Measurements from ENCODE around the gene ZNF644.
"Not testable (repeated sequence)": the region's sequence is repeated elsewhere in the genome, so short reads cannot be mapped to it uniquely, and the experiment has no call there.

The ZNF644 gene

GRCh38 chr1:90986953-90987352 lies 34.9 kb downstream of the ZNF644 start:
- no peak for DNase-seq (ENCODE audit: low read depth in 2 of 2)

- no peak for DNase-seq (ENCODE audit: low read depth in 2 of 2)
These were observed 44.3 kb downstream of the ZNF644 start for GRCh38 chr1:90977522-90977921.

GRCh38 chr1:90973897-90974798 lies 47.7 kb downstream of the ZNF644 start:
- DNase-seq (ENCODE audit: low read depth in 2 of 2) = no peak

- no peak for DNase-seq (ENCODE audit: low read depth in 2 of 2)
These were observed 51.6 kb downstream of the ZNF644 start for GRCh38 chr1:90970208-90970607.

- no peak for DNase-seq (ENCODE audit: low read depth in 2 of 2)
These were observed 52.6 kb downstream of the ZNF644 start for GRCh38 chr1:90969241-90969640.

- no peak for DNase-seq (ENCODE audit: low read depth in 2 of 2)
These were observed 57.3 kb downstream of the ZNF644 start for GRCh38 chr1:90964444-90965035.

- no peak for DNase-seq (ENCODE audit: low read depth in 2 of 2)
These were observed 58.2 kb downstream of the ZNF644 start for GRCh38 chr1:90963651-90964050.

- no peak for DNase-seq (ENCODE audit: low read depth in 2 of 2)
These were observed 58.6 kb downstream of the ZNF644 start for GRCh38 chr1:90963236-90963635.

GRCh38 chr1:90959352-90960206 lies 62.3 kb downstream of the ZNF644 start:
- no peak for DNase-seq (ENCODE audit: low read depth in 2 of 2)

- no peak for DNase-seq (ENCODE audit: low read depth in 2 of 2)
These were observed 64.3 kb downstream of the ZNF644 start for GRCh38 chr1:90957497-90957896.

- no peak for DNase-seq (ENCODE audit: low read depth in 2 of 2)
These were observed 66.1 kb downstream of the ZNF644 start for GRCh38 chr1:90955769-90956168.

GRCh38 chr1:90952906-90953305 lies 68.9 kb downstream of the ZNF644 start:
- DNase-seq (ENCODE audit: low read depth in 2 of 2) = no peak

- no peak for DNase-seq (ENCODE audit: low read depth in 2 of 2)
These were observed 70.8 kb downstream of the ZNF644 start for GRCh38 chr1:90951009-90951408.

- DNase-seq (ENCODE audit: low read depth in 2 of 2) = no peak
These were observed 73.5 kb downstream of the ZNF644 start for GRCh38 chr1:90948301-90948700.

GRCh38 chr1:90946630-90947029 lies 75.2 kb downstream of the ZNF644 start:
- no peak for DNase-seq (ENCODE audit: low read depth in 2 of 2)

GRCh38 chr1:90945287-90945686 lies 76.5 kb downstream of the ZNF644 start:
- DNase-seq (ENCODE audit: low read depth in 2 of 2) = no peak

GRCh38 chr1:90943966-90944365 lies 77.9 kb downstream of the ZNF644 start:
- DNase-seq (ENCODE audit: low read depth in 2 of 2) = no peak

- no peak for DNase-seq (ENCODE audit: low read depth in 2 of 2)
These were observed 81.1 kb downstream of the ZNF644 start for GRCh38 chr1:90940746-90941145.

GRCh38 chr1:90936731-90937130 lies 85.1 kb downstream of the ZNF644 start:
- DNase-seq (ENCODE audit: low read depth in 2 of 2) = no peak

GRCh38 chr1:90936061-90936460 lies 85.8 kb downstream of the ZNF644 start:
- DNase-seq (ENCODE audit: low read depth in 2 of 2) = no peak

GRCh38 chr1:90928231-90928630 lies 93.6 kb downstream of the ZNF644 start:
- DNase-seq (ENCODE audit: low read depth in 2 of 2) = not testable (repeated sequence)

- not testable (repeated sequence) for DNase-seq (ENCODE audit: low read depth in 2 of 2)
These were observed 94.2 kb downstream of the ZNF644 start for GRCh38 chr1:90927674-90928073.

Data from stimulated activated CD4-positive, alpha-beta T cell treated with anti-CD3 and anti-CD28 coated beads, Interleukin-15, amount 100 ng/mL, for 48 hours (primary cell).